ENCODE measurements around the gene TRPM4. TPM values are rescaled to one million over a fixed set of nuclear protein-coding genes. Genes with fewer than 3 reads are reported as not detected.

TRPM4 gene
- total and polyA plus RNA-seq, 12 donors = 20.4 to 100 (median 33.0) TPM

- Histone ChIP-seq H3K27ac (peak overlapping the region in 1 of 10 donors; percentile 7), H3K4me1 (peaks cover 0 to 24% (median 12%) of the 10 kb centered on the region in 9 donors), H3K4me3 (no peak overlapping the region), H3K9me3 (no peaks in the 10 kb centered on the region), H3K27me3 (no peaks in the 10 kb centered on the region), H3K36me3 (peaks cover 0 to 66% (median 14%) of the 10 kb centered on the region in 9 donors)
- 56 to 59% methylated on average over 7 of the region's 7 CpGs for WGBS, 2 donors
- DNase-seq (no peak), ATAC-seq (no peak)
- TF ChIP-seq, protein P1, sequence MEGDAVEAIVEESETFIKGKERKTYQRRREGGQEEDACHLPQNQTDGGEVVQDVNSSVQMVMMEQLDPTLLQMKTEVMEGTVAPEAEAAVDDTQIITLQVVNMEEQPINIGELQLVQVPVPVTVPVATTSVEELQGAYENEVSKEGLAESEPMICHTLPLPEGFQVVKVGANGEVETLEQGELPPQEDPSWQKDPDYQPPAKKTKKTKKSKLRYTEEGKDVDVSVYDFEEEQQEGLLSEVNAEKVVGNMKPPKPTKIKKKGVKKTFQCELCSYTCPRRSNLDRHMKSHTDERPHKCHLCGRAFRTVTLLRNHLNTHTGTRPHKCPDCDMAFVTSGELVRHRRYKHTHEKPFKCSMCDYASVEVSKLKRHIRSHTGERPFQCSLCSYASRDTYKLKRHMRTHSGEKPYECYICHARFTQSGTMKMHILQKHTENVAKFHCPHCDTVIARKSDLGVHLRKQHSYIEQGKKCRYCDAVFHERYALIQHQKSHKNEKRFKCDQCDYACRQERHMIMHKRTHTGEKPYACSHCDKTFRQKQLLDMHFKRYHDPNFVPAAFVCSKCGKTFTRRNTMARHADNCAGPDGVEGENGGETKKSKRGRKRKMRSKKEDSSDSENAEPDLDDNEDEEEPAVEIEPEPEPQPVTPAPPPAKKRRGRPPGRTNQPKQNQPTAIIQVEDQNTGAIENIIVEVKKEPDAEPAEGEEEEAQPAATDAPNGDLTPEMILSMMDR (IDR thresholded peaks at IDR 0.05) = no peak
- intact Hi-C loops (cut with DNase I) = loop anchor here in 1 of 10 donors (10.0 kb wide), 1 partner anchor 217 kb away; the partner anchor contains the start of genes GYS1 and RUVBL2
Observed at GRCh38 chr19:49212016-49212701, 54.6 kb downstream of the TRPM4 start.

GRCh38 chr19:49213791-49214190 is 56.2 kb downstream of the TRPM4 start:
- Histone ChIP-seq H3K4me3 (no peak overlapping the region), H3K4me1 (peaks cover 0 to 19% (median 4%) of the 10 kb centered on the region in 9 donors), H3K27ac (no peak overlapping the region), H3K9me3 (no peaks in the 10 kb centered on the region), H3K27me3 (no peaks in the 10 kb centered on the region), H3K36me3 (peaks cover 0 to 56% (median 14%) of the 10 kb centered on the region in 9 donors)
- no peak for ATAC-seq
- DNase-seq = no peak
- WGBS, 2 donors = 86 to 91% methylated on average over 13 of the region's 13 CpGs
- TF ChIP-seq, protein P1 (IDR thresholded peaks at IDR 0.05) = peak in 1 of 9 donors; percentile 3
- intact Hi-C loops (cut with DNase I) = loop anchor here in 1 of 10 donors (10.0 kb wide), 1 partner anchor 219 kb away; the partner anchor contains the start of genes GYS1 and RUVBL2

DNA sequence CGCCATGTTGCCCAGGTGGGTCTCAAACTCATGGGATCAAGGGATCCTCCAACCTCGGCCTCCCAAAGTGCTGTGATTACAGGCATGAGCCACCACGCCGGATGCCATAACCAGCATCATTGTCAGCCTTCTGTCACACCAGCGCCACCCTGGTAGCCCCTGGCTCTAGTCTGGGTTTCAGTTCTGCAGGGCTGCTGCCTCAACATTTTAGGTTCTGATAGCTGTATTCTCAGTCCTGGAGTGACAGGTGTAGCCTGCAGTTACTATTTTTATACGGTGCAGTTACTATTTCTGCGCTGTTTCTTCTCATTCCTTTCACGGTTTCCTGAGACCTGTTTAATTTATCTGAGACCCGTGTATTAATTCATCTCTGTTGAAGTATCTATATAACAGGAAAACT is 57.1 kb downstream of the TRPM4 start:
- intact Hi-C loops (cut with DNase I) = loop anchor here in 1 of 10 donors (10.0 kb wide), 1 partner anchor 220 kb away; the partner anchor contains the start of genes GYS1 and RUVBL2
- Histone ChIP-seq H3K27ac (no peak overlapping the region), H3K4me1 (peaks cover 0 to 19% (median 4%) of the 10 kb centered on the region in 9 donors), H3K36me3 (peaks cover 0 to 48% (median 14%) of the 10 kb centered on the region in 9 donors), H3K4me3 (no peak overlapping the region), H3K27me3 (no peaks in the 10 kb centered on the region), H3K9me3 (no peaks in the 10 kb centered on the region)
- ATAC-seq (no peak), DNase-seq (no peak)
- 80 to 85% methylated on average over 9 of the region's 9 CpGs for WGBS, 2 donors
- TF ChIP-seq, protein P1 (IDR thresholded peaks at IDR 0.05) = no peak

- TF ChIP-seq, protein P1 (IDR thresholded peaks at IDR 0.05) = no peak
- no peak for DNase-seq
- ATAC-seq = no peak
- Histone ChIP-seq H3K27ac (peak overlapping the region in 4 of 10 donors; percentile 76 to 92 (median 86)), H3K36me3 (peaks cover 0 to 35% (median 10%) of the 10 kb centered on the region in 9 donors), H3K4me3 (no peak overlapping the region), H3K27me3 (no peaks in the 10 kb centered on the region), H3K4me1 (peaks cover 0 to 19% (median 4%) of the 10 kb centered on the region in 9 donors), H3K9me3 (no peaks in the 10 kb centered on the region)
- intact Hi-C loops (cut with DNase I) = loop anchor here in 1 of 10 donors (10.0 kb wide), 1 partner anchor 221 kb away; the partner anchor contains the start of genes GYS1 and RUVBL2
- 72 to 76% methylated on average over 10 of the region's 10 CpGs for WGBS, 2 donors
Observed at GRCh38 chr19:49216071-49216470, 58.5 kb downstream of the TRPM4 start.
